ENCODE measurements around the gene IGFBP5. TPM values are rescaled to one million over a fixed set of nuclear protein-coding genes. Genes with fewer than 3 reads are reported as not detected.

Gene IGFBP5
- polyA plus RNA-seq, 3 donors = 352 to 398 (median 376) TPM

GRCh38 chr2:216650626-216651257, 44.6 kb downstream of the IGFBP5 start:
- DNase-seq (ENCODE audit: low read depth in 3 of 3, low spot score in 2 of 3) = no peak

DNA sequence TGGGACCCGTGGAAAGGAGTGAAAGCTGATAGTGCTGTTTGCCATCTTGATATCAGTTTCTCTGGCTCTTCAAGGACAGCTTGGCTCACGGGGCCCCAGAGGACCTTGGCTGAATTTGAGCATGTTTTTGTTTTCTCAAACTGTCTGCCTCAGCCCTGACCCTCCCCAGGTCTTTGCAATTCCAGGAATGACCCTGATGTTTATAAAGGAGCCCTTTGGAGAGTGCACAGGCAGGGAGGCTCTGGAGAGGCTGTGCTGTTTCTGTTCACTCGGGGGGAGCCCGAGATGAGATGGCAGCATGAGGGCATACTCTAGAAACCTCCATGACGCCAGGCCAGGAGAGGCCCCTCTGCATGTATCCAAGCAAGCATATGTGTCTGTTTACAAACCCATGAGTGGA, 45.8 kb downstream of the IGFBP5 start:
- DNase-seq (ENCODE audit: low read depth in 3 of 3, low spot score in 2 of 3) = no peak

DNA sequence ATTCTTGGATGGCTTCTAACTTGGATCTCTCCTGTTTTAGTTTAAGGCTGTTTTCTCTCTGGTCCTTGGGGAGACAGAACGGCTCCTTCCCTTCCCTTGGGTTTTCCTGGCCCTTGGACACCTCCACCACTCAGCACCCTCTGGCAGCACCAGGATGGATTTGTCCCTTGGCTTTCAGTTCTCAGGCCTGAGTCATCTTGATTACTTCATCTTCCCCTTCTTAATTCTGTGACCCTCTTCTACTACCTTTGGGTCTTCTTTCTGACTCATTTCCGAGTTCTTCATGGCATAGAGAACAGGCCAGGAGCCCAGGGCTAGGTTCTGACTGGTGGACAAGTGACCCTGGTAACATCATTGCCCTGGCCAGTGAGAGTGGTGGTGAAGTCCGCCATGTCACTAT, 47.2 kb downstream of the IGFBP5 start:
- DNase-seq (ENCODE audit: low read depth in 3 of 3, low spot score in 2 of 3) = no peak

GRCh38 chr2:216646116-216646515, 49.2 kb downstream of the IGFBP5 start:
- DNase-seq (ENCODE audit: low read depth in 3 of 3, low spot score in 2 of 3) = no peak

- DNase-seq (ENCODE audit: low read depth in 3 of 3, low spot score in 2 of 3) = no peak
Observed at GRCh38 chr2:216645636-216645950, 49.8 kb downstream of the IGFBP5 start.

GRCh38 chr2:216644842-216645635, 50.3 kb downstream of the IGFBP5 start:
- no peak for DNase-seq (ENCODE audit: low read depth in 3 of 3, low spot score in 2 of 3)

- no peak for DNase-seq (ENCODE audit: low read depth in 3 of 3, low spot score in 2 of 3)
Observed at GRCh38 chr2:216643986-216644659, 51.2 kb downstream of the IGFBP5 start.

DNA sequence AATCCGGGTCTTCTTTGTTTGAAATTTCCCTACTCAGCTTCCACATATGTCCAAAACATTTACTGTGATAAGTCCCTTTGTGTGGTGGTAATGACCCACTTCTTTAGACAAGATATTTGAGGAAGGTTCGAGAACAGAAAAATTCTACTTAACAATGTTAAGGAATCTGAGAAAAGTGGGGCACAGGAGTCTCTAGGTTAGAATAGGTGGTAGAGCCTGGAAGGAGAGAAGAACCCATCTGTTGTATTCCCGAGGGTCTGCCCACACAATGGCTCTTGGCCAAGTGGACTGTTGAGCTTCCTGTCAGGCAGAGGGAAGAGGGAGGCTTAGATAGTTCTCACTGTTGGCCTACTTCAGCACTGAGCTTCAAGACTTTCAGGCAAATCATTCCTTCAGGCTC, 57.9 kb downstream of the IGFBP5 start:
- no peak for DNase-seq (ENCODE audit: low read depth in 3 of 3, low spot score in 2 of 3)

GRCh38 chr2:216636551-216637450, 58.5 kb downstream of the IGFBP5 start:
- DNase-seq (ENCODE audit: low read depth in 3 of 3, low spot score in 2 of 3) = no peak

DNA sequence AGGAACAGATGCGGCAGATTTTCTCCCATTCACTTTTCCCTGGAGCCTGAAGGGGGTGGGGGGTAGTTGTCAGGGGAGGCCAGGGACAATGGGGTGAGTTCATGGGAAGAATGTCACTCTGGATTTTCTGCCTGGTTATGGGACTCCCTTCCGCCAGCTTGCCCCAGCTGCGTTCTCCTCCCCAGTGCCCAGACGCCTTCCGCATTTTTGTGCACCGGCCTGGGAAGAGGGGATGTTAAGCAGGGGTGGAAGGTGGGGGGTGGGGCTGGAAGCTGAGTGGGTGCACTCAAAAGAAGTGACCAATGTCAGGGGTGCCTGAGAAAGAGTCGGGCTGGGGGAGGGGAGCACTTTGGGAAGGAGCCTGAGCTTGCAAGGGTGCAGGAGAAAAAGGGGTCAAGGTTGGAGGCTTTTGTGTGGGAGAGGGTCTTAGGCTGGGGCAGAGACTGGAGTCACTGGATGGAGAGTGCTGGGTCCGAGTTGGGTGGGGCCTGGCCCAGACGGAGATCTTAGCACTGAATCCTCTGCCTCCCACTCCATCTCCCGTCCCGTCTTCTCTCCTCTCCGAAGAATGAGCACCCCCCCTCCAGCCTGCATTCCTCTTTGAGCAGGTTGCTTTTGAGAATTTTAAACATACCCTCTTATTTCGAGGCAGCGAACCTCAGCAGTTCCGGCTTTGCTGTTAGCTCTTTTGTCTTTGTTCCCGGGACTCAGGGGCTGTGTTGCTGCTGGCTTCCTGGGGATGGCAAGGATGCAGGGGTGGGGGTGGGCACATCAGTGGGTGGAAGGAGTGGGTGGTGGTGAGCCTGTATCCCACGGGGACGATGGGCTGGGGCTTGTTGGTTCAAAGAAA, 59.4 kb downstream of the IGFBP5 start:
- DNase-seq (ENCODE audit: low read depth in 3 of 3, low spot score in 2 of 3) = no peak

DNA sequence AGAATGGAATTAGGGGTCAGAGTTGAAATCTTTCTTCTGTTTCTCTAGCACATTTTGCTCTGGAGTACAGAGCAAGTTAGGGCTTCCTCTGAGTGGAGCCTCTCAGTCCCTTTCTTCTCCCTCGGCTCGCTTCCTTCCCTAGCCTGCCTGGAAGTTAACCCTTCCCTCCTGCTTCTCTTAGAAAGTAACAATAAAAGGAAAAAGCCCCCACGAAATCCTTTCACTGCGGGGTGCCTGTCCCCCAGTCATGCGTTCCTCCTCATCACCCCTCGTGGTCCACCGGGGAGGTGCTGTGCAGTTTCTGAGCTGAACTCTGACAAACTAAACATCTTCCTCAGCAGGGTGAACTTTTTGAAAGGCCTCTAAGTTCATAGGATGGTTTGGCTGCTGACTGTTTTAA, 60.2 kb downstream of the IGFBP5 start:
- DNase-seq (ENCODE audit: low read depth in 3 of 3, low spot score in 2 of 3) = no peak

- DNase-seq (ENCODE audit: low read depth in 3 of 3, low spot score in 2 of 3) = no peak
Observed at GRCh38 chr2:216634370-216635148, 60.8 kb downstream of the IGFBP5 start.

GRCh38 chr2:216633616-216634369, 61.6 kb downstream of the IGFBP5 start:
- no peak for DNase-seq (ENCODE audit: low read depth in 3 of 3, low spot score in 2 of 3)

- no peak for DNase-seq (ENCODE audit: low read depth in 3 of 3, low spot score in 2 of 3)
Observed at GRCh38 chr2:216632952-216633615, 62.3 kb downstream of the IGFBP5 start, which contains the start of gene IGFBP2. TSS of gene IGFBP2 (plus strand) at chr2:216633420. CDS start at chr2:216633524, 104 bp downstream.

DNA sequence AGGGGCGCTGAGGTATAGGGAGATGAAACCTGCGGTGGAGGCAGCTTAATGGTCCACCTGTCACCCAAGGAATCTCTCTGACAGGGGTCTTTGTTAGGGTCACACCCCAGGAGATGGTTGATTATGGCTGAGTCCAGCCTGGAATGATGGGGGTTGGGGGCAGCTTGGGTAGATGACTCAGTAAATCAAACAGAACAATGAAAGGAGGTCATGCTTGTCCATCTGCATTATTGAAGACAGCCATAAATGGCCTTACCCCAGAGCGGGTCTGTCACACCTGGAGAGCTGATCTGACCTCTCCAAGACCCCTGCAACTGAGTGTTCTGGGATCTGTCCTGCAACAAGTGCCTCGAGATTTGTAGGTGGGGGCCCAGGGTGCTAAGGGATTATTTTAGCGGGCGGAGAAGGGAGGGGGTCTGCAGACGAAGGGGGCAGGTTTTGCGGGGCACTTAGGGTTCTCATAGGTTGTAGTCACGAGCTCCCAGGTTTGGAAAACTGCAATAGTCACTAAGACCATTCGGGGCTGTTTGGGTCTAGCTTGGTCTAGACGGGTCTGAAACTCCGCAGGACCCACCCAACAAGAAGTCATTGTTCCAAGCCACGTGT, 62.9 kb downstream of the IGFBP5 start:
- DNase-seq (ENCODE audit: low read depth in 3 of 3, low spot score in 2 of 3) = no peak

DNA sequence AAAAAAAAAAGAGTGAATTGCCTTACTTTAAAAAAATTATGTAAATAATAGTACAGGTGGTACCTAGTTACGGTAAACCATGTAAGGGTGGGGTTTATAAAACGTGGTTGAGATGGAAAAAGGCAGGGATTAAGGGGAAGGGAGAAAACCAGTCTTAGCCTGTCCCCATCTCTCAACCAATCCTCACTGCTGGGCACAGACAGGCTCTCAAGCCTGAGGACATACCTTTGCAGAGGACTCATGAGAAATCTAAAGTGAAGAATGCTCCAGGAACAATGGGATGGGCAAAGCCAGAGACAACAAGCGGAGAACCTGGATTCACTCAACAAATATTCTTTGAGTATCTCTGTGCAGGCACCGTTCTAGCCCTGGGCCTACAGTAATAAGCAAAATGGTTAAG, 65.6 kb downstream of the IGFBP5 start:
- DNase-seq (ENCODE audit: low read depth in 3 of 3, low spot score in 2 of 3) = no peak

DNA sequence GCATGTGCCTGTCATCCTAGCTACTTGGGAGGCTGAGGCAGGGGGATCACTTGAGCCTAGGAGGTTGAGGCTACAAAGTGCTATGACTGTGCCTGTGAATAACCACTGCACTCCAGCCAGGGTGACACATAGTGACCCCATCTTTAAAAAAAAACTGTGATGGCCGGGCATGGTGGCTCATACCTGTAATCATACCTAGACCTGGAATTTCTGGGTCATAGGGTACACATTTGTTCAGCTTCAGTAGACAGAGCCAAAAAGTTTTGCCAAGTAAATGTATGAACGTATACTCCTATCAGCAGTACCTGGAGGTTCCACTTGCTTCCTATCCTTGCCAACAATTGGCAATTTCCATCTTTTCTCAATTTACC, 68.5 kb downstream of the IGFBP5 start:
- no peak for DNase-seq (ENCODE audit: low read depth in 3 of 3, low spot score in 2 of 3)
